Stimulated activated CD4-positive, alpha-beta T cell treated with anti-CD3 and anti-CD28 coated beads, Interleukin-15, amount 100 ng/mL, for 48 hours (primary cell): ENCODE results near the gene PLPP2.
"Not testable (repeated sequence)": the region's sequence is repeated elsewhere in the genome, so short reads cannot be mapped to it uniquely, and the experiment has no call there.

ENCODE experiments used
- DNase-seq, 2 donors: peaks; one replicate each; pipeline ENCODE4 v3.0.0-alpha.2; 2020; ENCODE audit warnings: low read depth in 2 of 2

PLPP2 gene

DNA sequence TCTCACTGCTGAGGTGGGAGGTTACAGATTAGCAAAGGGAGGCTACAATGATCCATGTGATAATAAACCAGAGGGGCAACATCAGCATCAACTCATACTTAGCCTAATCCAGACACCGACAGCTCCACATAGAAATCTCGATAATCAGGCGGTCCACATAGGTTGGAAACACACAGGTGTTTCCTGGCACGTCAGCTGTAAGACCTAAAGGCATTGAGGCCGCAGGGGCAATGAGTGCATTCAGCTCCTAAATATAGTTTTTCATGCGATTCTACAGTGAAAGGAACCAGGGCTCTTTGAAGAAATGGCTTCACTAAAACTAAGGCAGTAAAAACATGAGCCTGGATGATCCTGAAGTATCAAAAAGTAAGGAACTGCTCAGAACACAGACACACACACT, 19.3 kb downstream of the PLPP2 start:
- DNase-seq = no peak

DNA sequence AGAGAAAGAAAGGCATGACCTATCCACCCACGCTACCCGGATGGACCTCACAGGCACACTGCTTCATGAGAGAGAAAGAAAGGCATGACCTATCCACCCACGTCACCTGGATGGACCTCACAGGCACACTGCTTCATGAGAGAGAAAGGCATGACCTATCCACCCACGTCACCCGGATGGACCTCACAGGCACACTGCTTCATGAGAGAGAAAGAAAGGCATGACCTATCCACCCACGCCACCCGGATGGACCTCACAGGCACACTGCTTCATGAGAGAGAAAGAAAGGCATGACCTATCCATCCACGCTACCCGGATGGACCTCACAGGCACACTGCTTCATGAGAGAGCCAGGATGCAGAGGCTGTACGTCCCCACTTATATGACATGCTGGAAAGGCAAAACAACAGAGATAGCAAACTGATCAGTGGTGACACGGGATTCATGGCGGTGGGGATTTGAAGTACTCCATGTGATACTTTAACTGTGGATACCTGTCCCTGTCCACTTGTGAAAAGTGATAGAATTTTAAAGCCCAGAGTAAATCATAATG, 20.4 kb downstream of the PLPP2 start:
- not testable (repeated sequence) for DNase-seq

DNA sequence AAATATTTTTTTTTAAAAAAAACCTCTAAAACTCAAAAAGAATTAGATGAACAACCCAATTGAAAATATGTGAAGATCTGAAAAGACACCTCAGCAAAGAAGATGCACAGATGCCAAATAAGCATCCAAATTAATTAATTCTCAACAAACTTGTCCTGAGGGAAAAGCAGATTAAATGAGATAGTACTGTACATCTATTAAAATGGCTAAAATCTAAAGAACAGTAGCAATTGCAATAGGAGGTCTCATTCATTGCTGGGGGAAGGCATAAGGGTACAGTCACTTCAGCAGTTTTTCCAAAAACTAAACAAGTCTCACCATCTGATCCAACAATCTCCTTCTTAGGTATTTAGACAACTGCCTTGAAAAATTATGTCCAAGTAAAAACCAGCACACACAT, 22.0 kb downstream of the PLPP2 start:
- no peak for DNase-seq

DNA sequence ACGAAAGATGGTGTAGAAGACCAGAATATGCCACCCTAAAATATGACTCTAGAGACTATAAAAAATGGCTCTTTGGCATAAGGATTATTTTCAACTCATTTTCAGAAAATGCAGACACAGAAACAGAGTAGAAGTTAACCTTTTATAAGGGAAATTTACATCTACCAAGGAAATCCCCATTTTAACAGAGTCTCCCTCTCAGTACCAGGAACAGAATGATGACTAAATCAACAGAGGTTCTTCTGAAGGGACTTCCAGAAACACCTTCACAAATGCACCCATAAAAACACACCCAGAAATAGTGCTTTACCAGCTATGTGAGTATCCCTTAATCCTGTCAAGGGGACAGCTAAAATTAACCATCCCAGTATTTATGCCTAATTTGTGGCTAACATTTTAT, 29.1 kb downstream of the PLPP2 start:
- DNase-seq = no peak

DNA sequence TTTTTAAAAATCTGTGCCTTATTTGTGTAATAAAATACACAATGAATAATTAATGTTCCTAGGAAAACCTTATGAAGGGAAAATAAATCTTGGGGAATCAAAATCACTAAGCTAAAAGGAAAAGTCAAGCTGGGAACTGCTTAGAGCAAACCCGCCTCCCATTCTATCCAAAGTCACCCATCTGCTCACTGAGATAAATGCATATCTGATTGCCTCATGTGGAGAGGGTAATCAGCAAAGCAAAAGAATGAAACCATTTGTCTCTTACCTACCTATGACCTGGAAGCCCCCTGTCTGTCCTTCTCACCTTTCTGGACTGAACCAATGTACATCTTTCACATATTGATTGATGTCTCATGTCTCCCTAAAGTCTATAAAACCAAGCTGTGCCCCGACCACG, 34.4 kb downstream of the PLPP2 start:
- DNase-seq = not testable (repeated sequence)

DNA sequence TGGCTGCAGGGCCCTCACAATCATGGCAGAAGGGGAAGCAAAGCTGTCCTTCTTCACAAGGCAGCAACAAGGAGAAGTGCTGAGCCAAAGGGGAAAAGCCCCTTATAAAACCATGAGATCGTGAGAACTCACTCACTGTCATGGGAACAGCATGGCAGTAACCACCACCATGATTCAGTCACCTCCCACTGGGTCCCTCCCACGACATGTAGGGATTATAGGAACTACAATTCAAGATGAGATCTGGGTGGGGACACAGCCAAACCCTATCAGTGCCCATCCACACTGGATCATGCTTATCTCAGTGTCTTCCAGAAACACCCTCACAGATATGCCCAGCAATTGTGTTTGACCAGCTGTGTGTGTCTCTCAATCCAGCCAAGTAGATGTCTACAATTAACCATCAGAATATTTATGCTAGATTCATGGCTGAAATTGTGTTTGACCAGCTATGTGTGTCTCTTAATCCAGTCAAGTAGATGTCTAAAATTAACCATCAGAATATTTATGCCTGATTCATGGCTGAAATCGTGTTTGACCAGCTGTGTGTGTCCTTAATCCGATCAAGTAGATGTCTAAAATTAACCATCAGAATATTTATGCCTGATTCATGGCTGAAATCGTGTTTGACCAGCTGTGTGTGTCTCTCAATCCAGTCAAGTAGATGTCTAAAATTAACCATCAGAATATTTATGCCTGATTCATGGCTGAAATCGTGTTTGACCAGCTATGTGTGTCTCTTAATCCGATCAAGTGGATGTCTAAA, 38.6 kb downstream of the PLPP2 start:
- not testable (repeated sequence) for DNase-seq

DNA sequence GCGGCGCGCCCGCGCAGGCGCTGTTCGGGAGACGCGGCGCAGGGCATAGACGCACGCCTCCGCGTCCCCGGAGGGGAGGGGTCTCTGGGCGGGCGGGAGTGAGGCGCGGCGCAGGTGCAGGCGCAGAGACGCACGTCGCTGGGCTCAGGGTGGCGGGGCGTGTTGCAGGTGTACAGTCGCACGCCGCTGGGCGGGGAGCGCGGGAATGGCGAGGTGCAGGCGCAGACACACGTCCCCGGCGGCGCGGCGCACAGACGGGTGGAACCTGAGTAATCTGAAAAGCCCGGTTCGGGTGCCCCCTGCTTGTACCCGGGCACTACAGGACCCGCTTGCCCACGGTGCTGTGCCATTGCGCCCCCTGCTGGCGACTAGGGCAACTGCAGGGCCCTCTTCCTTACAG, 44.7 kb downstream of the PLPP2 start:
- DNase-seq = no peak

DNA sequence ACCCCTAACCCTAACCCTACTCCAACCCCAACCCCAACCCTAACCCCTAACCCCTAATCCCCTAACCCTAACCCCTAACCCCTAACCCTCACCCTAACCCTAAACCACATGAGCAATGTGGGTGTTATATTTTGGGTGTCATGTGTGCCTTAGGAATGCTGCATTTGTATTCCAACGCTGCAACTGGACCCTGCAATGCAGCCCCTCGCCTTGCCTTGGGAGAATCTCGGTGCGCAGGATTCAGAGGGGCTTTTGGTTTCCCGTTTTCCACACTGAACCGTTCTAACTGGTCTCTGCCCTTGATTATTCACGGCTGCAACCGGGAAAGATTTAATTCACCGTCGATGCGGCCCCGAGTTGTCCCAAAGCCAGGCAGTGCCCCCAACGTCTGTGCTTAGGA, 45.3 kb downstream of the PLPP2 start:
- DNase-seq = not testable (repeated sequence)

DNA sequence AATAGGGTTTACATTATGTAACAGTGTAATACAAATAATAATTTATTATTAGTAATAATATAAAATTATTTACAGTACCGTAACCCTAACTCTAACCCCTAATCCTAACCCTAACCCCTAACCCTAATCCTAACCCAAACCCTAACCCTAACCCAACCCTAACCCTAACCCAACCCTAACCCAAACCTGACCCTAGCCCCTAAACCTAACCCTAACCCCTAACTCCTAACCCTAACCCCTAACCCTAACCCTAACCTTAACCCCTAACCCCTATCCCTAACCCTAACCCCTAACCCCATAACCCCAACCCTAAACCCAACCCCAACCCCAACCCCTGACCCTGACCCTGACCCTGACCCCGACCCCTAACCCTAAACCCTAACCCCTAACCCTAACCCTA, 45.7 kb downstream of the PLPP2 start:
- no peak for DNase-seq
